GM23338 (cell line): ENCODE measurements around the gene TOMM70.

Source experiments
- CTCF ChIP-seq, 2 experiments: fragments of 200-600 bp in 1 of 2; sonication (generic) in 1 of 2; conservative IDR thresholded peaks; 2 replicates each; pipeline versions ENCODE4 v1.5.1 to v1.6.1; 2016 to 2017; ENCODE audit warnings: antibody characterized with exemption in 2 of 2, low read depth in 2 of 2, mild to moderate bottlenecking in 2 of 2, moderate library complexity in 1 of 2
- ETS1 ChIP-seq: IDR thresholded peaks from 2 replicates; pipeline ENCODE4 v1.6.1; 2016; ENCODE audit warnings: antibody characterized with exemption
- EZH2 ChIP-seq: fragments of 200-600 bp; sonication (generic); IDR thresholded peaks from one replicate; pipeline ENCODE4 v1.8.0; 2017; ENCODE audit warnings: antibody characterized with exemption, mild to moderate bottlenecking, low read depth; ENCODE audit not compliant: unreplicated experiment
- EZH2phosphoT487 ChIP-seq: fragments of 200-600 bp; sonication (generic); IDR thresholded peaks from one replicate; pipeline ENCODE4 v1.8.1; 2018; ENCODE audit warnings: antibody characterized with exemption; ENCODE audit not compliant: unreplicated experiment
- STAT1 ChIP-seq: IDR thresholded peaks from one replicate; pipeline ENCODE4 v1.6.1; 2016; ENCODE audit warnings: antibody characterized with exemption; ENCODE audit not compliant: unreplicated experiment

- TF ChIP-seq CTCF (conservative IDR thresholded peaks at IDR 0.05; ENCODE audit: low read depth in 2 of 2): no peak
- TF ChIP-seq EZH2phosphoT487: no peak
- TF ChIP-seq EZH2: no peak
- no peak for TF ChIP-seq STAT1
- no peak for TF ChIP-seq ETS1
These were observed 30.1 kb downstream of the TOMM70 start for GRCh38 chr3:100370756-100371155.
